Uterus (tissue), 2 donors: Measurements from ENCODE around the gene VGLL3.

Experiments used
- CTCF ChIP-seq, 4 experiments: fragments of 200-600 bp in 2 of 4; fragments of 450-650 bp in 2 of 4; sonication (generic) in 2 of 4; IDR thresholded peaks; one replicate each; pipeline ENCODE4 v1.5.1; 2016 to 2019; ENCODE audit warnings: antibody characterized with exemption in 4 of 4, mild to moderate bottlenecking in 2 of 4, moderate library complexity in 1 of 4
- POLR2A ChIP-seq, 2 donors: fragments of 450-650 bp; IDR thresholded peaks; one replicate each; pipeline ENCODE4 v1.6.1; 2016; ENCODE audit warnings: antibody characterized with exemption in 2 of 2, mild to moderate bottlenecking in 1 of 2, moderate library complexity in 1 of 2

GRCh38 chr3:86996261-86996955 lies 5.5 kb upstream of the VGLL3 start:
- TF ChIP-seq CTCF (IDR thresholded peaks at IDR 0.05) (no peak), POLR2A (IDR thresholded peaks at IDR 0.05) (no peak)
